Mucosa of stomach (tissue), 1 donor: Measurements from ENCODE around the gene ADAM8.

Experiments used
- H3K27me3 ChIP-seq: one replicate; pipeline ENCODE4 v1.7.0; 2013; ENCODE audit warnings: mild to moderate bottlenecking, low read length; ENCODE audit not compliant: control insufficient read depth, insufficient read depth
- H3K36me3 ChIP-seq: one replicate; pipeline ENCODE4 v1.7.0; 2013; ENCODE audit warnings: low read length; ENCODE audit not compliant: control insufficient read depth, insufficient read depth
- H3K4me1 ChIP-seq: one replicate; pipeline ENCODE4 v1.7.0; 2013; ENCODE audit warnings: mild to moderate bottlenecking, low read length; ENCODE audit not compliant: control insufficient read depth, insufficient read depth
- H3K4me3 ChIP-seq: one replicate; pipeline ENCODE4 v1.7.0; 2013; ENCODE audit warnings: low read length
- H3K9ac ChIP-seq: one replicate; pipeline ENCODE4 v1.7.0; 2013; ENCODE audit warnings: mild to moderate bottlenecking, low read length, moderate library complexity
- H3K9me3 ChIP-seq: one replicate; pipeline ENCODE4 v1.7.0; 2013; ENCODE audit warnings: mild to moderate bottlenecking, low read length, moderate library complexity; ENCODE audit not compliant: control insufficient read depth
- donor health status: Pancreatic carcinoma.

The ADAM8 gene

DNA sequence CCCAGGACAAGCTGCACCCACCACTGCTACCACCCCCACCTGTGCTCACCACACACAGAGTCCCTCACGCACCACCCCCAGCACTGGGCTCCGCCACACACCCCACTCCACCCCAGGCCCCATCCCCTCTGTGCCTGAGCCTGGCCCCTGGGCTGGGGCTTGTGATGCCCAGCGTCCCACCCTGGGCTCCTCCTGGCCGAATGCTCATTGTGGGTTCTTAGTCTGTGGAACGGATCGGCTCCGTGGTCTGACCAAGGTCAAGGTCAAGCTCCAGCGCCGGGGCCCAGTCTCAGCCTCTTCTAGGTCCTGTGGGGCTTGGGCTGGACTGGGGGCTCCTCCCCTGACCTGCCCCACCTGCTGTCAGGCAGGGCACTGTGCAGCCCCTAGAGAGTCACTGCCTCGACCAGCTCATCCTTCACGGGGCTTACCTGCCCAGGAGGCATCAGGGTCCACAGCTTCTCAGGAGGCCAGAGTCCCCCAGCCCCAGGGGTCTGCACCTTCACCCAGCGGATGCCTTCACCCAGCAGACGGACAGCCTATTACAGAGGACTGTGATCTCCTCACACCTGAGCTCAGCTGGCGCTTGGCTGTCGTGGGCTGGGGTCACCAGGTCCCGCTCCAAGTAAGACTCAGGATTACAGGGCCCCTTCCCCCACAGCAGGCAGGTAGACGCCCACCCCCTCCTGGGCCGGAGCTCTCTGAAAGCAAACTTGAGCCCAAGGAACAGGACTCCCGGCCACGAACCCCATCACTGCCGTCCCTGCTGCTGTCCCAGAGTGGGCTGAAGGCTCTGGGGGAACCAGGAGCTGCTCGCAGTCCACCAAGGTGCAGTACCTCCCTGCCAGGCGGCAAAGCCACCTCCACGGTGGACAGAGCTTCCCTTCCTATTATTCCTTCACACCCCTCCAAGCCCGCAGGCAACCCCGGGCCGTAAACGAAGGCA, 61.9 kb downstream of the ADAM8 start:
- Histone ChIP-seq H3K4me3 (no peak overlapping the region), H3K9me3 (no peaks in the 10 kb centered on the region), H3K36me3 (no peaks in the 10 kb centered on the region), H3K9ac (no peak overlapping the region), H3K4me1 (no peaks in the 10 kb centered on the region), H3K27me3 (peaks cover 10% of the 10 kb centered on the region)

DNA sequence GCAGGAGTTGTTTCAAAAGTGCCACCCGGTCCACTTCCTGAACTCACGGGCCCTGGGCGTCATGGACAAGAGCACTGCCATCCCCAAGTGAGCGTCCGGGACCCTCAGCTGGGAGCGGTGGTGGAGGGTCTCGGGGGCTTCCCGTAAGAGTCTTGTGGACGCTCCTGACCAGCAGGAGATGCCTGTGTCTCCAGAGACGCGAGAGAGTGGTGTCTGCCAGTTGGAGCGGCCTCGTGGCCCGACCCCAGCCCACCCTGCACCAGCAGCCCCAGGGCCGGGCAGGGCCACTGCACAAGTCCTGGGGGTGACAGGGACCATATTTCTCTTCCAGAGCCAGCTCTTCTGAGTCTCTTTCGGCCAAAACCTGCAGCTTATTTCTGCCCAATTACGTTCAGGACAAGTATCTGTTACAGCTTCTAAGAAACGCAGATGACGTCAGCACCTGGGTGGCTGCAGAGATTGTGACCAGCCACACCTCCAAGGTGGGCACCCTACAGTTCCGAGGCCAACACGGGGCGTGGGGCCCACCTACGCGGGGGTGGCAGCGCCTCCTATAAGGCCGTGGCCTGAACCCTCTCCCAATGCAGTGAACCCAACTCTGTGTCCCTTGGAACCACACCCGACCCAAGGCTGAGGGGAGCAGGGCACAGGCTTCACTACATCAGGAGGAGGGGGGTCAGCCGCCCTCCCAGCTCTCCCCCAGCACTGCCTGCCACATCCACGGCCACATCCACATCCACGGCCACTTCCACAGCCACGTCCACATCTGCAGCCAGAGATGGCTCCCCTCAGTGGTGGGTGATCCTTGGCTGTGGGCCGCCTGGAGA, 62.8 kb downstream of the ADAM8 start:
- no peaks in the 10 kb centered on the region for H3K9me3 ChIP-seq
- H3K4me3 ChIP-seq: no peak overlapping the region
- no peaks in the 10 kb centered on the region for H3K4me1 ChIP-seq
- H3K36me3 ChIP-seq: no peaks in the 10 kb centered on the region
- H3K9ac ChIP-seq: no peak overlapping the region
- peaks cover 1% of the 10 kb centered on the region for H3K27me3 ChIP-seq

- Histone ChIP-seq H3K27me3 (no peaks in the 10 kb centered on the region), H3K36me3 (no peaks in the 10 kb centered on the region), H3K9me3 (no peaks in the 10 kb centered on the region), H3K4me3 (no peak overlapping the region), H3K9ac (no peak overlapping the region), H3K4me1 (no peaks in the 10 kb centered on the region)
Measured at GRCh38 chr10:133212853-133213494, 63.7 kb downstream of the ADAM8 start.
